GM21529 (cell line): ENCODE data around the gene HHIP.

Experiments used
- ATAC-seq: cut with Tn5 transposase; IDR thresholded peaks from one replicate; pipeline ENCODE4 v1.9.1; 2021; ENCODE audit not compliant: unreplicated experiment

HHIP gene

GRCh38 chr4:144703494-144703893, 57.5 kb downstream of the HHIP start:
- ATAC-seq: no peak

GRCh38 chr4:144705601-144706590, 59.9 kb downstream of the HHIP start:
- ATAC-seq: no peak

DNA sequence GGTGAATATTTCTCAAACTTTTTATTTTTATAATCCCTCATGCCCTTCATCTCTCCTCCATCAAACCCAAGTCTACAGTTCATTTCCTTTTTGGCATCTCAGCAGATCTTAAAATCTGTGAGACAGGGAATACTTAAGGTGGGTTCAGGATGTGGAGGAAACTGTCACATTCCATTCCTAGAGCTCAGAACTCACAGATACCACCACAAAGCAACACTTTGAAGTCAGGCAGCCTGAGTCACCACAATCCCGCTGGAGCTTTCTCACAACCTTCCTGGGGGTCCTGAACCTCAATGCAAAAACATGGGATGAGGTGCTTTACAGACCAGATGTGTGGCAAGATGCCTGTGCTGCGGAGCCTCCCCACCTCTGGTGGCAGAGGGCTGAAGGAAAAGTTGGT, 63.2 kb downstream of the HHIP start:
- ATAC-seq: no peak

GRCh38 chr4:144709793-144710525, 64.0 kb downstream of the HHIP start:
- ATAC-seq: no peak

GRCh38 chr4:144710526-144710912, 64.6 kb downstream of the HHIP start:
- no peak for ATAC-seq

DNA sequence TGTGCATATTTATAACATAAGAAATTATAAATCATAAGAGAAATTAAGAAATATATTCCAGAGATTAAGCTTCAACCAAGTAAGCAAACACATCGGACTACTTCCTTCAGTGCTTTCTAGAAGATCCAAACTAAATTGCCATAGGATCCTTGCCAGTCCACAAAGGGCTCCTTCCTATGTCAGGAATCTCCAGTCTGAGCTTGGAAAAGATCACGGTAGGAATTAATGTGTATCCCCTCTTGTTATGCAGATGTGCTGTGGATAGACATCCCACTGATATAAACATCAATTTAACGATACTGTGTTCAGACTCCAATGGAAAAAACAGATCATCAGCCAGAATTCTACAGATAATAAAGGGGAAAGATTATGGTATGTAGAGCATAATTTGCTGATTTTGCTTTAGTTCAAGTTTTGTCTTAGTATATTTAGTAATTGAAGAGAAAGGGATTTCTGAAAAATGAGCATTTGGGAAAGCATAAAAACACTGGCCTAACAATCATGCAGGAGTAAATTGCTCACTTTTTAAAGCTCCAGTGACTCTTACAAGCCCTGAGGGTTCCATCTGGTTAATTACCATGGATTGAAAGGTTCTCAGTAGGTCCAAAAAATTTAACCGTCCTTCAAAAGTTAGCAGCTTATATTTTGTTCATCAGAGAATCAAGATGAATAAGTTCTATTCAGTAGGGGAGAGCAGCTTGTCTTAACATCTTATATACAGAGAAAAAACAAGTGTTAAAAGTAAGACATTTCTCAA, 65.9 kb downstream of the HHIP start:
- ATAC-seq: no peak

- no peak for ATAC-seq
These were observed 66.8 kb downstream of the HHIP start for GRCh38 chr4:144712775-144713174.

DNA sequence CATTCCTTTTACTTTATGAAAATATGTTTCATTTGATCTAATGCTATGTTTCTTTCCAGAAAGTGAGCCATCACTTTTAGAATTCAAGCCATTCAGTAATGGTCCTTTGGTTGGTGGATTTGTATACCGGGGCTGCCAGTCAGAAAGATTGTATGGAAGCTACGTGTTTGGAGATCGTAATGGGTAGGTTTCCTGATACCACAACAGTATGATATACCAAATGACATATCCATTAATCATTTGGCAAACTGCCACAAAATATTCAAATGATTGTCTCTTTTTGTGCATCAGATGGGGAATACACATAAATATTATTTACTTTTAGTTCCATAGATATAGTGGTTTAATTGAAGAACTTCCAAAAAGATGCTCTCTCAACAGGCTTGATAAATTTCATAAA, 68.2 kb downstream of the HHIP start:
- no peak for ATAC-seq

- ATAC-seq: peak; percentile 91
These were observed 69.3 kb downstream of the HHIP start for GRCh38 chr4:144715230-144715629.

DNA sequence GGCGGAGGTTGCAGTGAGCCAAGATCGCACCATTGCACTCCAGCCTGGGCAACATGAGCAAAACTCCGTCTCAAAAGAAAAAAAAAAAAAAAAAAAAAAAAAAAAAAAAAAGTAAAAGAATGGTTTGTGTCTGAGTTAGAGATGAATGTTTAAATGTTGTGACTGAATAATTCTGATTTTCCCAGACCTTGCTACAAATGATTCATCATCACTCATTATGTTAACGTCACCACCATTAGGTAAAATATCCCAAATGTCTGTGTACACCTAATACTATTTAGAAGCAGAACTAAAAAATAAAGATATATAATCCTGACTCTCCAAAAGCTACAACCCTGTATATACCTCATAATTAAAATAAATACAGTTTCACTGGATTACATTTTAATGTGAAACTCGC, 70.8 kb downstream of the HHIP start:
- no peak for ATAC-seq

GRCh38 chr4:144718958-144719512, 73.1 kb downstream of the HHIP start:
- ATAC-seq: no peak

- no peak for ATAC-seq
These were observed 74.5 kb downstream of the HHIP start for GRCh38 chr4:144720491-144720890.

- ATAC-seq: no peak
These were observed 76.0 kb downstream of the HHIP start for GRCh38 chr4:144721994-144722393.

DNA sequence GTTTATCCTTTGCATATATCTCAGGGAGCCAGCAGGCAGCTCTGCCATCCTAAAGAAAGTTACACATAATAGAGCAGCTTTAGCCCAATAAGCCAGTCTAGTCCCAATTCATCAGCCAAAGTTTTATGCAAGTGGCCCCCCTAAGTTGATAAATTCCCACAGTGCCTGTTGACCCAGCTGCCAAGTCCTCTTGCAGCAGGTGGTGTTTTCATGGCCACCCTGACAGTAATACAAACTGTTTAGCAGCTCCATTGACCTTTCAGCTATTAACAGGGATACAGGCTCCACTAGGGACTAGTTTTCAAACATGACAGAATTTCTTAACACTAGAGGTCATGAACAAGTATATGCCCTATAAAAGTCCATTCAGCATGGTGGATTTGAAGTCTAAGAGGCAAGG, 77.5 kb downstream of the HHIP start:
- no peak for ATAC-seq

GRCh38 chr4:144729175-144729574, 83.2 kb downstream of the HHIP start:
- ATAC-seq: no peak

DNA sequence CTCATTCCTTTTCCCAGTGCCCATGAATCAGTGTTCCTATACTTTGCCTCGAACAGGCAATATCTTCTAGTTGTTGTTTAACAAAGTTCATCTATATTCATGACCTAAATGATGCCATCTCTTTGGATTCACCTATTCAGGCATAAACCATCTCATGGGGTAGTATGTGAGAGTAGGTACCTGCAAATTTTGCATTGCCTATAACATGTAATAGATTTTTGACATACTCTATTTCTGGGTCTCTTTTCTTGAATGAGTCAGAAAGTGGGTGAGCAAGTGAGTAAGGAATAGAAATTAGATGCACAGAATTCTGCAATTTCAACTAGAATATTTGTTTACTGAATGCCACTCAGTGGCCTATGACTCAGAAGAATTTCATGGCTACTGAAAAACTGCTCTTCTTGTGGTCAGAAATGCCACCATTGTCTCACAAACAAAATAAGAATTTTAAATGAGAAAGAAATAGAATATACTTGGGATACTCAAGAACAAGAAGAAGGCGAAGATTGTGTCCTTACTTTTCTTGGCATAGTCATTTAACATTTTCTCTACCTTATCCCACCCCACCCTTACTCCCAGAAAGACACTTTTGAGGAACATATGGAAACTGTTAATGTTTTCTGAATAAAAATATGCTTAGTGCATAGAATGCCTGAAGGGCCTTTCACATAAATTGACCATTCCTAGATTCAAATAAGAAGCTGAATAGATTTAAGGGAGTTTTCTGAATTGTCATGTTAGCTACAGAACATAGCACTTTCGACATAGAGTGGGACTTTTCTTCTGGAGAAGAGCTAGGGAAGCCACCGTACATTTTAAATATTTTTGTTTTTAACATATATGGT, 86.8 kb downstream of the HHIP start:
- ATAC-seq: no peak

GRCh38 chr4:144733566-144733965, 87.6 kb downstream of the HHIP start:
- no peak for ATAC-seq

DNA sequence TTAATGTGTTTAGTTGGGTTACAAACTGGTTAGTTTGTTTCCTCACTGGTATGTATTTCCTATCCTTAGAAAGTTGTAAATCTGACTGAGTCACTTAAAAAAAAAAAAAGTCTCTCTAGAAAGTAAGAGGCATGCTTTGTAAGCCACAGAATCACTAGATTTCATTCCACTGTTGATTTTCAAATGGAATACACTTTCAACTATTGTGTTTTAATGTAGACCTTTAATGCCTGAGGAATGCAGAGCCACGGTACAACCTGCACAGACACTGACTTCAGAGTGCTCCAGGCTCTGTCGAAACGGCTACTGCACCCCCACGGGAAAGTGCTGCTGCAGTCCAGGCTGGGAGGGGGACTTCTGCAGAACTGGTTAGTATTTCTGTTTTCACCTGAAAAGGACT, 88.6 kb downstream of the HHIP start:
- no peak for ATAC-seq

DNA sequence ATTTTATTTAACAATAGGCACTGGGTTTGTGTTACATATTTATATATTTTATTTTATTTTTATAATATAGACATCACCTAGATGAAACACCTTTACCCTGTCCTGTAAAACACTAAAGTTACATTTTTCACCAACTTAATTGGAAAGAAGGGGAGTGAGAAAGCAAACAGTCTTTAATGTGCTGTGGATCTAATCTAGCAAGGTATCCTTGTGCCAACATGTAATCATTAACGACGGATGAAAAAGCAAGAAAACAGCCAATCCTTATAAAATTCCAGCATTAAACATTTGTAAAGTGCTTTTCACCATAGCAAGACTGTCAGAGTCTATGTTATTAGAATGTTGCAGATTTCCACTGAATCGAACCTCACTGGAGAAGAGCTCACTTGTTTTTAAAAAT, 92.7 kb downstream of the HHIP start:
- no peak for ATAC-seq

GRCh38 chr4:144739511-144740033, 93.6 kb downstream of the HHIP start:
- no peak for ATAC-seq
